H1 (cell line): Measurements from ENCODE around the gene LOXHD1. TPM values are rescaled to one million over a fixed set of nuclear protein-coding genes. Genes with fewer than 3 reads are reported as not detected.
A peak's percentile ranks its signal among the peaks of the same experiment; 100 is the strongest.

ENCODE experiments used
- CTCF ChIA-PET: fragments of 300-600 bp; sonication (Branson Sonifier 250); formaldehyde crosslinking; loops from one replicate; lab custom pipeline; 2021; ENCODE audit not compliant: partially characterized antibody; lab: Charles Lee
- POLR2A ChIA-PET: fragments of 300-600 bp; sonication (Branson Sonifier 250); formaldehyde crosslinking; loops from one replicate; lab custom pipeline; 2021; ENCODE audit warnings: inconsistent platforms; ENCODE audit not compliant: partially characterized antibody; lab: Charles Lee
- DNase-seq, 2 experiments: peaks; one replicate each; pipeline versions ENCODE4 v3.0.0 to v3.0.0-alpha.2; 2010 to 2022; ENCODE audit warnings: low spot score in 2 of 2, low read depth in 1 of 2, mixed read lengths in 1 of 2
- FAIRE-seq: peaks from 2 replicates; lab custom pipeline; 2011; peaks lifted over from hg19 to GRCh38; lab: Jason Lieb, UNC
- H2AFZ ChIP-seq: 2 replicates; pipeline ENCODE4 v1.8.1; 2012; ENCODE audit warnings: low read length, inconsistent platforms
- H2AK5ac ChIP-seq: 2 replicates; pipeline ENCODE4 v1.6.1; 2013; ENCODE audit warnings: low read depth, low read length
- H2BK120ac ChIP-seq: replicated peaks from 2 replicates; pipeline ENCODE3; 2013; ENCODE audit warnings: low read depth, low read length, inconsistent platforms
- H2BK12ac ChIP-seq: 2 replicates; pipeline ENCODE4 v1.6.1; 2013; ENCODE audit warnings: low read depth, low read length
- H2BK15ac ChIP-seq: 2 replicates; pipeline ENCODE4 v1.6.1; 2013; ENCODE audit warnings: low read length
- H2BK20ac ChIP-seq: 2 replicates; pipeline ENCODE4 v1.6.1; 2013; ENCODE audit warnings: low read length
- H2BK5ac ChIP-seq: 2 replicates; pipeline ENCODE4 v1.6.1; 2013; ENCODE audit warnings: low read depth, low read length
- H3K14ac ChIP-seq: 2 replicates; pipeline ENCODE4 v1.6.1; 2013; ENCODE audit warnings: inconsistent platforms; ENCODE audit not compliant: insufficient read length
- H3K18ac ChIP-seq: 2 replicates; pipeline ENCODE4 v1.6.1; 2013; ENCODE audit warnings: low read length; ENCODE audit errors: extremely low read depth
- H3K23ac ChIP-seq: 2 replicates; pipeline ENCODE4 v1.6.1; 2013; ENCODE audit warnings: inconsistent platforms; ENCODE audit not compliant: insufficient read length
- H3K23me2 ChIP-seq: 2 replicates; pipeline ENCODE4 v1.6.1; 2013; ENCODE audit warnings: low read depth, low read length
- H3K27ac ChIP-seq: 2 replicates; pipeline ENCODE4 v1.6.1; 2011; ENCODE audit warnings: low read depth, low read length, inconsistent platforms
- H3K27me3 ChIP-seq, 4 experiments: replicated peaks in 1 of 4; 1 replicate in 1 of 4; 2 replicates in 3 of 4; pipeline versions ENCODE4 v1.6.1 to v1.8.1; 2011 to 2013; ENCODE audit warnings: low read length in 3 of 4, mild to moderate bottlenecking in 3 of 4, inconsistent platforms in 2 of 4, mixed read lengths in 2 of 4, moderate library complexity in 1 of 4; ENCODE audit not compliant: control insufficient read depth in 3 of 4, insufficient read depth in 3 of 4; ENCODE audit errors: extremely low read depth in 1 of 4
- H3K36me3 ChIP-seq, 4 experiments: 2 replicates each; pipeline versions ENCODE4 v1.6.1 to v1.8.1; 2011 to 2013; ENCODE audit warnings: mild to moderate bottlenecking in 4 of 4, low read length in 3 of 4, moderate library complexity in 2 of 4, control low read depth in 1 of 4, inconsistent platforms in 1 of 4; ENCODE audit not compliant: insufficient read depth in 4 of 4, control insufficient read depth in 2 of 4
- H3K4ac ChIP-seq: replicated peaks from 2 replicates; pipeline ENCODE3; 2013; ENCODE audit warnings: low read length, low read depth, mixed read lengths, inconsistent platforms; ENCODE audit not compliant: insufficient read length
- H3K4me1 ChIP-seq, 4 experiments: replicated peaks in 1 of 4; 1 replicate in 1 of 4; 2 replicates in 3 of 4; pipeline versions ENCODE4 v1.6.1 to v1.8.1; 2011 to 2013; ENCODE audit warnings: low read length in 3 of 4, inconsistent platforms in 2 of 4, mixed read lengths in 1 of 4; ENCODE audit not compliant: insufficient read depth in 4 of 4, control insufficient read depth in 3 of 4
- H3K4me2 ChIP-seq, 2 experiments: 2 replicates each; pipeline versions ENCODE4 v1.6.1 to v1.8.1; 2011 to 2013; ENCODE audit warnings: low read depth in 2 of 2, low read length in 2 of 2, control low read depth in 1 of 2, inconsistent platforms in 1 of 2, mild to moderate bottlenecking in 1 of 2; ENCODE audit not compliant: insufficient read depth in 1 of 2
- H3K4me3 ChIP-seq, 4 experiments: fragments of 200-600, 300-600 bp in 1 of 4; sonication (generic), shearing (Covaris generic), sonication (Bioruptor Twin) in 1 of 4; 2 replicates each; pipeline versions ENCODE4 v1.5.1 to v1.8.1; 2011 to 2016; ENCODE audit warnings: low read length in 4 of 4, low read depth in 3 of 4, control low read depth in 2 of 4, inconsistent platforms in 2 of 4, mild to moderate bottlenecking in 2 of 4, mixed read lengths in 1 of 4, moderate library complexity in 1 of 4; ENCODE audit not compliant: insufficient read depth in 2 of 4; ENCODE audit errors: extremely low read depth in 1 of 4
- H3K56ac ChIP-seq: replicated peaks from 2 replicates; pipeline ENCODE3; 2013; ENCODE audit warnings: low read depth, mild to moderate bottlenecking, mixed read lengths, low read length, inconsistent platforms; ENCODE audit not compliant: insufficient read length
- H3K79me1 ChIP-seq: 2 replicates; pipeline ENCODE4 v1.6.1; 2013; ENCODE audit warnings: low read depth, low read length, control low read depth
- H3K79me2 ChIP-seq, 2 experiments: 2 replicates each; pipeline versions ENCODE4 v1.6.1 to v1.8.1; 2012 to 2013; ENCODE audit warnings: low read length in 2 of 2, mild to moderate bottlenecking in 2 of 2, inconsistent platforms in 1 of 2; ENCODE audit not compliant: insufficient read depth in 2 of 2, control insufficient read depth in 1 of 2
- H3K9ac ChIP-seq, 4 experiments: replicated peaks in 1 of 4; 1 replicate in 1 of 4; 2 replicates in 3 of 4; pipeline versions ENCODE4 v1.6.1 to v1.8.1; 2011 to 2013; ENCODE audit warnings: low read depth in 3 of 4, low read length in 3 of 4, control low read depth in 2 of 4, mild to moderate bottlenecking in 2 of 4, moderate library complexity in 2 of 4, inconsistent platforms in 1 of 4; ENCODE audit errors: extremely low read depth in 1 of 4
- H3K9me3 ChIP-seq, 2 experiments: 2 replicates each; pipeline versions ENCODE4 v1.6.1 to v1.8.1; 2012 to 2013; ENCODE audit warnings: mild to moderate bottlenecking in 2 of 2, moderate library complexity in 2 of 2, control low read depth in 1 of 2, inconsistent platforms in 1 of 2, low read depth in 1 of 2, low read length in 1 of 2, mixed read lengths in 1 of 2; ENCODE audit not compliant: insufficient read depth in 2 of 2
- H4K20me1 ChIP-seq, 2 experiments: replicated peaks in 1 of 2; 2 replicates each; pipeline versions ENCODE3 to v1.8.1; 2011 to 2013; ENCODE audit warnings: inconsistent platforms in 2 of 2, low read length in 2 of 2, mild to moderate bottlenecking in 1 of 2; ENCODE audit not compliant: insufficient read depth in 2 of 2, control insufficient read depth in 1 of 2
- H4K5ac ChIP-seq: 2 replicates; pipeline ENCODE4 v1.6.1; 2013; ENCODE audit warnings: low read length, low read depth, mixed read lengths, inconsistent platforms; ENCODE audit not compliant: insufficient read length
- H4K8ac ChIP-seq: 2 replicates; pipeline ENCODE4 v1.8.0; 2013; ENCODE audit warnings: mild to moderate bottlenecking, moderate library complexity, low read length, inconsistent platforms; ENCODE audit not compliant: insufficient read depth; ENCODE audit errors: extremely low read depth
- H4K91ac ChIP-seq: replicated peaks from 2 replicates; pipeline ENCODE3; 2013; ENCODE audit warnings: low read length, mixed read lengths, inconsistent platforms; ENCODE audit not compliant: insufficient read length
- EP300 ChIP-seq, 2 experiments: IDR thresholded peaks; 1 replicate in 1 of 2; 2 replicates in 1 of 2; pipeline ENCODE4 v1.6.1; 2011 to 2012; ENCODE audit warnings: low read depth in 2 of 2, low read length in 2 of 2, mild to moderate bottlenecking in 2 of 2, borderline replicate concordance in 1 of 2, inconsistent platforms in 1 of 2, moderate library complexity in 1 of 2
- GABPA ChIP-seq: IDR thresholded peaks from 2 replicates; pipeline ENCODE4 v1.6.1; 2011; ENCODE audit warnings: mild to moderate bottlenecking, low read length, moderate library complexity, borderline replicate concordance; ENCODE audit not compliant: insufficient read depth
- MAFK ChIP-seq: IDR thresholded peaks from 2 replicates; pipeline ENCODE4 v1.6.1; 2012; ENCODE audit warnings: low read depth, mild to moderate bottlenecking, improper control_type of control experiment, low read length
- POLR2AphosphoS5 ChIP-seq: IDR thresholded peaks from 2 replicates; pipeline ENCODE4 v1.6.1; 2011; ENCODE audit warnings: low read depth, low read length
- SAP30 ChIP-seq: fragments of 300-600 bp; sonication (generic); IDR thresholded peaks from 2 replicates; pipeline ENCODE4 v1.7.1; 2012; ENCODE audit warnings: low read length, moderate library complexity, mild to moderate bottlenecking, inconsistent platforms; ENCODE audit not compliant: insufficient read depth, insufficient replicate concordance
- SIN3A ChIP-seq, 2 experiments: IDR thresholded peaks in 1 of 2; conservative IDR thresholded peaks in 1 of 2; 2 replicates each; pipeline ENCODE4 v1.6.1; 2011 to 2012; ENCODE audit warnings: low read length in 2 of 2, improper control_type of control experiment in 1 of 2, low read depth in 1 of 2, mild to moderate bottlenecking in 1 of 2
- WGBS, 2 experiments: shearing (Covaris generic) in 1 of 2; methylation state at CpG; one replicate each; pipeline versions ENCODE4 v1.1.6 to v1.1.7; 2013 to 2015; ENCODE audit warnings: low lambda C conversion rate in 2 of 2, mixed read lengths in 2 of 2, inconsistent platforms in 1 of 2, low coverage in 1 of 2, missing lambda C conversion rate in 1 of 2; ENCODE audit not compliant: insufficient replicate concordance in 2 of 2, insufficient coverage in 1 of 2, insufficient read length in 1 of 2; ENCODE audit errors: extremely low coverage in 1 of 2, missing lambda C conversion rate in 1 of 2; 5-methylcytosine and 5-hydroxymethylcytosine counted together
- polyA plus RNA-seq, 7 experiments: library from polyadenylated mRNA; depleted of rRNA in 3 of 7; stranded (reverse) in 5 of 7; unstranded in 2 of 7; fragments of >200 nt in 5 of 7; fragments of 200-250 nt in 2 of 7; gene quantifications; 1 replicate in 5 of 7; 2 replicates in 1 of 7; 4 replicates in 1 of 7; pipeline versions ENCODE4 v1.2.1 to v1.2.3, GENCODE V29; 2011 to 2013; ENCODE audit warnings: missing spikeins in 2 of 7, mixed read lengths in 2 of 7
- total RNA-seq: library from RNA; stranded (reverse); fragmentation: NEBNext Ultra II Directional; extraction: Animal tissue kit (Norgen Biotek cat#: 25700); gene quantifications from 2 replicates; pipeline ENCODE4 v1.2.1, GENCODE V29; 2021

LOXHD1 gene
- total and polyA plus RNA-seq, 2 of the 8 experiments (the other 6 are each of a cell fraction or from before 2014, with no cell fraction given), result 0.02 TPM; not detected in 1

- Histone ChIP-seq H2BK120ac (no peak overlapping the region), H3K23me2 (no peaks in the 10 kb centered on the region), H2AFZ (no peak overlapping the region), H2BK20ac (no peak overlapping the region), H4K8ac (no peak overlapping the region), H3K27me3 (no peaks in the 10 kb centered on the region; a peak in 1 of 7 replicates), H3K4me1 (peaks cover 0 to 6% (median 0%) of the 10 kb centered on the region in 4 experiments; a peak in 3 of 7 replicates), H4K5ac (no peak overlapping the region), H3K4ac (no peak overlapping the region), H2BK5ac (0 out of 2 replicates have a peak overlapping the region, but pooled peaks have one; percentile 5), H3K4me3 (no peak overlapping the region), H4K91ac (no peak overlapping the region), H3K14ac (no peak overlapping the region), H3K79me1 (no peaks in the 10 kb centered on the region), H3K79me2 (no peaks in the 10 kb centered on the region), H2BK15ac (peak overlapping the region; percentile 65; the same call in 1 of the 2 replicates), H3K9me3 (no peaks in the 10 kb centered on the region), H2AK5ac (0 out of 2 replicates have a peak overlapping the region, but pooled peaks have one; percentile 5), H3K18ac (no peak overlapping the region), H2BK12ac (no peak overlapping the region), H3K27ac (no peak overlapping the region), H3K23ac (no peak overlapping the region), H3K9ac (no peak overlapping the region; a peak in 1 of 7 replicates), H3K56ac (no peak overlapping the region), H3K4me2 (no peak overlapping the region), H4K20me1 (peaks cover 0 to 2% of the 10 kb centered on the region in 2 experiments), H3K36me3 (no peaks in the 10 kb centered on the region)
- DNase-seq (no peak), FAIRE-seq (no peak)
- 95% methylated on average over 4 of the region's 4 CpGs; no CpG with 5 or more reads in 1 of the 2 experiments for WGBS, 2 experiments
- CTCF ChIA-PET, result no interaction called here
- TF ChIP-seq EP300 (IDR thresholded peaks at IDR 0.05; ENCODE audit: borderline replicate concordance in 1 of 2, low read depth in 2 of 2, low read length in 2 of 2) (no peak), MAFK (no peak), SIN3A (conservative IDR thresholded peaks at IDR 0.05 in 1 of 2, IDR thresholded peaks at IDR 0.05 in 1 of 2; ENCODE audit: low read depth in 1 of 2, low read length in 2 of 2) (no peak), POLR2AphosphoS5 (no peak), GABPA (no peak), SAP30 (no peak)
- POLR2A ChIA-PET, result interaction anchor here (1.4 kb wide), 1 partner anchor 9 kb away, joined by 4 read pairs; no protein-coding TSS in a partner anchor
Measured at GRCh38 chr18:46704816-46705215, 47.8 kb upstream of the LOXHD1 start.
